NCI-H1417 treated with DMSO at 0.1 percent for 48 hours (cell line): ENCODE measurements around the gene GSK3B.

Experiments used
- DNase-seq: peaks from one replicate; lab custom pipeline; 2025; lab: John Stamatoyannopoulos, UW

Gene GSK3B

GRCh38 chr3:120093911-120094775, at the start of gene GSK3B:
TSS of gene GSK3B (minus strand) at chr3:120094447. CDS start at chr3:120093434, 1,013 bp downstream.
- DNase-seq: no peak

GRCh38 chr3:120143676-120144075, 49.4 kb upstream of the GSK3B start:
- DNase-seq: no peak

- DNase-seq: no peak
Observed at GRCh38 chr3:120142236-120142635, 48.0 kb upstream of the GSK3B start.

GRCh38 chr3:120140098-120140742, 46.0 kb upstream of the GSK3B start:
- DNase-seq: no peak

- no peak for DNase-seq
Observed at GRCh38 chr3:120139140-120139539, 44.9 kb upstream of the GSK3B start.

GRCh38 chr3:120137548-120137947, 43.3 kb upstream of the GSK3B start:
- no peak for DNase-seq

GRCh38 chr3:120130656-120131055, 36.4 kb upstream of the GSK3B start:
- DNase-seq: no peak

GRCh38 chr3:120129718-120130513, 35.7 kb upstream of the GSK3B start:
- no peak for DNase-seq

- DNase-seq: no peak
Observed at GRCh38 chr3:120129051-120129450, 34.8 kb upstream of the GSK3B start.

GRCh38 chr3:120125992-120126391, 31.7 kb upstream of the GSK3B start:
- DNase-seq: no peak

- no peak for DNase-seq
Observed at GRCh38 chr3:120119846-120120510, 25.7 kb upstream of the GSK3B start.

- no peak for DNase-seq
Observed at GRCh38 chr3:120114981-120115380, 20.7 kb upstream of the GSK3B start.

GRCh38 chr3:120114376-120114775, 20.1 kb upstream of the GSK3B start:
- no peak for DNase-seq

GRCh38 chr3:120113128-120114116, 19.2 kb upstream of the GSK3B start:
- DNase-seq: no peak

- no peak for DNase-seq
Observed at GRCh38 chr3:120111898-120112297, 17.7 kb upstream of the GSK3B start.

GRCh38 chr3:120103276-120103675, 9.0 kb upstream of the GSK3B start:
- DNase-seq: no peak

- DNase-seq: no peak
Observed at GRCh38 chr3:120102674-120103073, 8.4 kb upstream of the GSK3B start.

GRCh38 chr3:120102232-120102631, 8.0 kb upstream of the GSK3B start:
- no peak for DNase-seq

GRCh38 chr3:120101624-120102023, 7.4 kb upstream of the GSK3B start:
- no peak for DNase-seq

- DNase-seq: no peak
Observed at GRCh38 chr3:120100711-120101110, 6.5 kb upstream of the GSK3B start.

- no peak for DNase-seq
Observed at GRCh38 chr3:120098710-120099109, 4.5 kb upstream of the GSK3B start.
